Measurements from ENCODE around the gene OGA. TPM values are rescaled to one million over a fixed set of nuclear protein-coding genes. Genes with fewer than 3 reads are reported as not detected.

OGA gene
- total RNA-seq, 1 donor from 2014 or later: 119 TPM

DNA sequence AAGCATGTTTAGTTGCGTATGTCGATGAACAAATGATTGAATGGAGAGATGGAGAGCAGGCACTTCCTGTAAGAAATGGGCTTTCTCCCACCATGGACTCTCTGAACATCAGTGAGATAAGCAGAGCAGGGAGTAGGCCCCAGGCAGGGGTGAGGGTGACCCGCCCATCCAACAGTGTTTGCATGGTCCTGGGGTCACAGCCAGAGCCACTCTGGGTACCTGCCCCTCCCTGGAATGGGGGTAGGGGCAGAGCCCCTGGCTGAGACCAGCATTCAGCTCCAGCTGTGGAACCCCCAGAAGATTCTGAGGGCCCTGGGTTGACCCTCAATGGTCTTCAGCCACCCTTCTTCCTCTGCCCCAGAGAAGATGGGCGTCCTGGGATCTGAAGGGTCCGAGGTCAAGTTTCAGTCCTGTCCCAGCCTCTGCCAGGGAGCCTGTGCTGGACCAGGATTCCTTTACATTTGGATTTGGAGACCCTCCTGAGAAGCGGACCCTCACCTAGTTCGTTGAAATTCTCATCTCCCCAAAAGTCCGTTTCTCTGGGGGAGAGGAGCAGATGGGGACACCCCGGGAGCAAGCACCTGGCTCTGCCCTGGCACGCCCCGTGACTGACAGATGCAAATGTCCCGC is 40.0 kb downstream of the OGA start:
- Mint-ChIP-seq H3K4me1 (ENCODE audit: low read depth, unreplicated experiment) (peaks cover 7% of the 10 kb centered on the region), H3K4me3 (ENCODE audit: unreplicated experiment) (peak overlapping the region; percentile 75), H3K36me3 (ENCODE audit: low read depth, unreplicated experiment) (peaks cover 6% of the 10 kb centered on the region), H3K27me3 (ENCODE audit: low read depth, unreplicated experiment) (peaks cover 36% of the 10 kb centered on the region), H3K9me3 (ENCODE audit: unreplicated experiment) (no peaks in the 10 kb centered on the region), H3K27ac (ENCODE audit: unreplicated experiment) (no peak overlapping the region)
- H3K9ac ChIP-seq (ENCODE audit: low read length): no peak overlapping the region
- no peak for DNase-seq (ENCODE audit: low read depth)
- peak overlapping the region; percentile 84 for H3K4me2 ChIP-seq (ENCODE audit: low read length)
- H4K20me1 ChIP-seq (ENCODE audit: insufficient read depth, low read length): peaks cover 50% of the 10 kb centered on the region
- H2AFZ ChIP-seq (ENCODE audit: low read depth, low read length): no peak overlapping the region
- TF ChIP-seq, protein P1, sequence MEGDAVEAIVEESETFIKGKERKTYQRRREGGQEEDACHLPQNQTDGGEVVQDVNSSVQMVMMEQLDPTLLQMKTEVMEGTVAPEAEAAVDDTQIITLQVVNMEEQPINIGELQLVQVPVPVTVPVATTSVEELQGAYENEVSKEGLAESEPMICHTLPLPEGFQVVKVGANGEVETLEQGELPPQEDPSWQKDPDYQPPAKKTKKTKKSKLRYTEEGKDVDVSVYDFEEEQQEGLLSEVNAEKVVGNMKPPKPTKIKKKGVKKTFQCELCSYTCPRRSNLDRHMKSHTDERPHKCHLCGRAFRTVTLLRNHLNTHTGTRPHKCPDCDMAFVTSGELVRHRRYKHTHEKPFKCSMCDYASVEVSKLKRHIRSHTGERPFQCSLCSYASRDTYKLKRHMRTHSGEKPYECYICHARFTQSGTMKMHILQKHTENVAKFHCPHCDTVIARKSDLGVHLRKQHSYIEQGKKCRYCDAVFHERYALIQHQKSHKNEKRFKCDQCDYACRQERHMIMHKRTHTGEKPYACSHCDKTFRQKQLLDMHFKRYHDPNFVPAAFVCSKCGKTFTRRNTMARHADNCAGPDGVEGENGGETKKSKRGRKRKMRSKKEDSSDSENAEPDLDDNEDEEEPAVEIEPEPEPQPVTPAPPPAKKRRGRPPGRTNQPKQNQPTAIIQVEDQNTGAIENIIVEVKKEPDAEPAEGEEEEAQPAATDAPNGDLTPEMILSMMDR (IDR thresholded peaks at IDR 0.05; ENCODE audit: insufficient read depth, low read depth, low read length): no peak
- no peak for TF ChIP-seq EZH2 (IDR thresholded peaks at IDR 0.05; ENCODE audit: insufficient read depth, low read length)
- peaks cover 14% of the 10 kb centered on the region for H3K79me2 ChIP-seq (ENCODE audit: insufficient read depth, low read length)
- H3K4me1 ChIP-seq (ENCODE audit: insufficient read depth, low read length): peaks cover 24% of the 10 kb centered on the region
- H3K36me3 ChIP-seq (ENCODE audit: insufficient read depth, low read length): no peaks in the 10 kb centered on the region
- no peak overlapping the region for H3K4me3 ChIP-seq (ENCODE audit: insufficient read depth, low read depth, low read length)
- H3K9me3 ChIP-seq (ENCODE audit: insufficient read depth, low read depth, low read length): no peaks in the 10 kb centered on the region
- H3K27ac ChIP-seq (ENCODE audit: low read depth, low read length): no peak overlapping the region
- peaks cover 50% of the 10 kb centered on the region for H3K27me3 ChIP-seq (ENCODE audit: insufficient read depth, low read length)
- no peak for FAIRE-seq

DNA sequence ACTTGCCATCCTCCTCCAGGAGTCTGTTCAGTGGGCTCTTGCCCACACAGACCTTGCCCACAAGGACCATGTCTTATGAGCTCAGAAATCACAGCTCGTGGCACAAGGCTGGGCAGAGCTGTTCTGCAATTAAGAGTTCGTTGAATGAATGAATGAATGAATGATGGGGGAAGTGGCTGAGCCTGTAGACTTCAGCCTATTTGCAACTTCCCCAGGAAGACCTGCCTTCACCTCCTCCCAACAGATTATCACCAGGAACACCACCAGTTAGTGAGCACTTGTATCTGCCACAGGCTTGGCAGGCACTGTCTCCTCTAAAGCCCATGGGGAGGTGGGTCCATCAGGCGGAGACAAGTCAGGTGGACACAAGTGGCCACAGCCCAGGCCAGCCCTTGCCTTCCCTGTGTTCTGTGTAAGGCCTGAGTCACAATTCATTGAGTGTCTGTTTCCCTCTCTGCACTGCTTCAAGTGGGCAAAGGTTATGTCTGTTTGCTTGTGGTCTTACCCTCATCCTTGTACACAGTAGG is 40.6 kb downstream of the OGA start:
- no peaks in the 10 kb centered on the region for H3K9me3 Mint-ChIP-seq (ENCODE audit: unreplicated experiment)
- DNase-seq (ENCODE audit: low read depth): no peak
- Histone ChIP-seq H3K9ac (ENCODE audit: low read length) (no peak overlapping the region), H3K4me3 (ENCODE audit: insufficient read depth, low read depth, low read length) (no peak overlapping the region), H3K27ac (ENCODE audit: low read depth, low read length) (no peak overlapping the region), H2AFZ (ENCODE audit: low read depth, low read length) (no peak overlapping the region), H3K9me3 (ENCODE audit: insufficient read depth, low read depth, low read length) (no peaks in the 10 kb centered on the region), H3K27me3 (ENCODE audit: insufficient read depth, low read length) (peaks cover 55% of the 10 kb centered on the region), H3K4me1 (ENCODE audit: insufficient read depth, low read length) (peaks cover 23% of the 10 kb centered on the region), H4K20me1 (ENCODE audit: insufficient read depth, low read length) (peaks cover 56% of the 10 kb centered on the region), H3K4me2 (ENCODE audit: low read length) (no peak overlapping the region), H3K36me3 (ENCODE audit: insufficient read depth, low read length) (no peaks in the 10 kb centered on the region), H3K79me2 (ENCODE audit: insufficient read depth, low read length) (peaks cover 9% of the 10 kb centered on the region)
- H3K4me1 Mint-ChIP-seq (ENCODE audit: low read depth, unreplicated experiment): peaks cover 5% of the 10 kb centered on the region
- no peak overlapping the region for H3K27ac Mint-ChIP-seq (ENCODE audit: unreplicated experiment)
- H3K4me3 Mint-ChIP-seq (ENCODE audit: unreplicated experiment): no peak overlapping the region
- H3K27me3 Mint-ChIP-seq (ENCODE audit: low read depth, unreplicated experiment): peaks cover 42% of the 10 kb centered on the region
- TF ChIP-seq, protein P1 (IDR thresholded peaks at IDR 0.05; ENCODE audit: insufficient read depth, low read depth, low read length): no peak
- no peak for TF ChIP-seq EZH2 (IDR thresholded peaks at IDR 0.05; ENCODE audit: insufficient read depth, low read length)
- no peak for FAIRE-seq
- peaks cover 6% of the 10 kb centered on the region for H3K36me3 Mint-ChIP-seq (ENCODE audit: low read depth, unreplicated experiment)
